ENCODE results near the gene BBS9.
"Not testable (repeated sequence)": the region's sequence is repeated elsewhere in the genome, so short reads cannot be mapped to it uniquely, and the experiment has no call there.

The BBS9 gene

DNA sequence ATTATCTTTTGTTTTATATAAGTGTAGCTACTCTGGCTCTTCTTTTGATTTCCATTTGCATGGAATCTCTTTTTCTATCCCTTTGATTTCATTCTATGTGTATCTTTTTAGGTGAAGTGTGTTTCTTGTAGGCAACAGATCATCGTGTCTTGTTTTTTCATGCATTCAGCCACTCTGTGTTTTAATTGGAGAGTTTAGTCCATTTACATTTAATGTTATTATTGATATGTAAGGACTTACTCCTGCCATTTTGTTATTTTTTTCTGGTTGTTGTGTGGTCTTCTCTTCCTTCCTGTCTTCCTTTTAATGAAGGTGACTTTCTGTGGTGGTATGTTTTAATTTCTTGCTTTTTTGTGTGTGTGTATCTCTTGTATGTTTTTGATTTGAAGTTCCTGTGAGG lies 81.6 kb downstream of the BBS9 start:
- Histone ChIP-seq H2AFZ (ENCODE audit: low read depth, low read length) (no peak overlapping the region), H4K20me1 (ENCODE audit: insufficient read depth, low read length) (no peaks in the 10 kb centered on the region), H3K4me3 (ENCODE audit: low read length) (no peak overlapping the region), H3K4me1 (ENCODE audit: low read length) (no peaks in the 10 kb centered on the region), H3K27ac (ENCODE audit: low read length) (no peak overlapping the region), H3K79me2 (ENCODE audit: low read length) (no peaks in the 10 kb centered on the region), H3K9ac (ENCODE audit: low read length) (no peak overlapping the region), H3K4me2 (ENCODE audit: low read length) (no peak overlapping the region), H3K27me3 (ENCODE audit: low read depth, low read length) (no peaks in the 10 kb centered on the region), H3K9me3 (ENCODE audit: insufficient read depth, low read length) (no peaks in the 10 kb centered on the region), H3K36me3 (replicated peaks; ENCODE audit: low read depth, low read length) (no peaks in the 10 kb centered on the region)
- TF ChIP-seq EZH2phosphoT487 (IDR thresholded peaks at IDR 0.05; ENCODE audit: low read depth): no peak
- TF ChIP-seq, protein P1, sequence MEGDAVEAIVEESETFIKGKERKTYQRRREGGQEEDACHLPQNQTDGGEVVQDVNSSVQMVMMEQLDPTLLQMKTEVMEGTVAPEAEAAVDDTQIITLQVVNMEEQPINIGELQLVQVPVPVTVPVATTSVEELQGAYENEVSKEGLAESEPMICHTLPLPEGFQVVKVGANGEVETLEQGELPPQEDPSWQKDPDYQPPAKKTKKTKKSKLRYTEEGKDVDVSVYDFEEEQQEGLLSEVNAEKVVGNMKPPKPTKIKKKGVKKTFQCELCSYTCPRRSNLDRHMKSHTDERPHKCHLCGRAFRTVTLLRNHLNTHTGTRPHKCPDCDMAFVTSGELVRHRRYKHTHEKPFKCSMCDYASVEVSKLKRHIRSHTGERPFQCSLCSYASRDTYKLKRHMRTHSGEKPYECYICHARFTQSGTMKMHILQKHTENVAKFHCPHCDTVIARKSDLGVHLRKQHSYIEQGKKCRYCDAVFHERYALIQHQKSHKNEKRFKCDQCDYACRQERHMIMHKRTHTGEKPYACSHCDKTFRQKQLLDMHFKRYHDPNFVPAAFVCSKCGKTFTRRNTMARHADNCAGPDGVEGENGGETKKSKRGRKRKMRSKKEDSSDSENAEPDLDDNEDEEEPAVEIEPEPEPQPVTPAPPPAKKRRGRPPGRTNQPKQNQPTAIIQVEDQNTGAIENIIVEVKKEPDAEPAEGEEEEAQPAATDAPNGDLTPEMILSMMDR (IDR thresholded peaks at IDR 0.05; ENCODE audit: low read depth, low read length): no peak

DNA sequence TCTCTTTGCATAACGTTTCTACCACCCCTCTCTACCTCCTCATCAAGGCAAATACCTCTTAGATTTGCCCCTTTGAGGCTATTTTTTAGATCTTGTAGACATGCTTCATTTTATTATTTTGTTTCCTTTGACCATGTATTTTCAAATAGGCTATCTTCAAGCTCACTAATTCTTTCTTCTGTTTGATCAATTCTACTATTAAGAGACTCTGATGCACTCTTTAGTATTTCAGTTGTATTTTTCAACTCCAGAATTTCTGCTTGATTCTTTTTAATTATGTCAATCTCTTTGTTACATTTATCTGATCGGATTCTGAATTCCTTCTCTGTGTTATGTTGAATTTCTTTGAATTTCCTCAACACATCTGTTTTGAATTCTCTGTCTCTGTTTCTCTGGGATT lies 82.8 kb downstream of the BBS9 start:
- Histone ChIP-seq H2AFZ (ENCODE audit: low read depth, low read length) (no peak overlapping the region), H3K27me3 (ENCODE audit: low read depth, low read length) (no peaks in the 10 kb centered on the region), H3K4me3 (ENCODE audit: low read length) (no peak overlapping the region), H4K20me1 (ENCODE audit: insufficient read depth, low read length) (no peaks in the 10 kb centered on the region), H3K4me2 (ENCODE audit: low read length) (no peak overlapping the region), H3K4me1 (ENCODE audit: low read length) (no peaks in the 10 kb centered on the region), H3K9ac (ENCODE audit: low read length) (no peak overlapping the region), H3K27ac (ENCODE audit: low read length) (no peak overlapping the region), H3K9me3 (ENCODE audit: insufficient read depth, low read length) (no peaks in the 10 kb centered on the region), H3K36me3 (replicated peaks; ENCODE audit: low read depth, low read length) (no peaks in the 10 kb centered on the region), H3K79me2 (ENCODE audit: low read length) (no peaks in the 10 kb centered on the region)
- TF ChIP-seq, protein P1 (IDR thresholded peaks at IDR 0.05; ENCODE audit: low read depth, low read length): no peak
- TF ChIP-seq EZH2phosphoT487 (IDR thresholded peaks at IDR 0.05; ENCODE audit: low read depth): no peak

DNA sequence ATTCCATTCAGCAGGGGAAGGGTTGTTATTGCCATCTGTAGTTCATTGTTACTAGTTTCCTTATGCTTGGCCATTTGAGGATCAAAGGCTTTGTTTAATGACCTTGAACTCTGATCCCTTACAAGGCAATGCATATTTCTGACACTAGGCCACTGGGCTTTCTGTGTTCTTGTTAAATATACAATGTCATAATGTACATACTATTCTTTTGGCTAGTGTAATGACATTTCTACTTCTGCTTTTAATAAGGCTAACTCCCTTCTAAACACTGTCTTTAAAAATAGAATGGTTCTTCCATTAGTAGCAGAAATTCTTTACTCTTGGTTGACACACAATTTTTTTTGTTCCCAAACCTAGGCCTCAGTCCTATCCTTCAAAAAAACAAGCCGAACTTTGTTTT lies 86.6 kb downstream of the BBS9 start:
- Histone ChIP-seq H3K27ac (ENCODE audit: low read length) (no peak overlapping the region), H4K20me1 (ENCODE audit: insufficient read depth, low read length) (no peaks in the 10 kb centered on the region), H3K4me1 (ENCODE audit: low read length) (no peaks in the 10 kb centered on the region), H3K36me3 (replicated peaks; ENCODE audit: low read depth, low read length) (no peaks in the 10 kb centered on the region), H2AFZ (ENCODE audit: low read depth, low read length) (no peak overlapping the region), H3K79me2 (ENCODE audit: low read length) (no peaks in the 10 kb centered on the region), H3K27me3 (ENCODE audit: low read depth, low read length) (no peaks in the 10 kb centered on the region), H3K9ac (ENCODE audit: low read length) (no peak overlapping the region), H3K9me3 (ENCODE audit: insufficient read depth, low read length) (no peaks in the 10 kb centered on the region), H3K4me3 (ENCODE audit: low read length) (no peak overlapping the region), H3K4me2 (ENCODE audit: low read length) (no peak overlapping the region)
- TF ChIP-seq, protein P1 (IDR thresholded peaks at IDR 0.05; ENCODE audit: low read depth, low read length): no peak
- TF ChIP-seq EZH2phosphoT487 (IDR thresholded peaks at IDR 0.05; ENCODE audit: low read depth): no peak

DNA sequence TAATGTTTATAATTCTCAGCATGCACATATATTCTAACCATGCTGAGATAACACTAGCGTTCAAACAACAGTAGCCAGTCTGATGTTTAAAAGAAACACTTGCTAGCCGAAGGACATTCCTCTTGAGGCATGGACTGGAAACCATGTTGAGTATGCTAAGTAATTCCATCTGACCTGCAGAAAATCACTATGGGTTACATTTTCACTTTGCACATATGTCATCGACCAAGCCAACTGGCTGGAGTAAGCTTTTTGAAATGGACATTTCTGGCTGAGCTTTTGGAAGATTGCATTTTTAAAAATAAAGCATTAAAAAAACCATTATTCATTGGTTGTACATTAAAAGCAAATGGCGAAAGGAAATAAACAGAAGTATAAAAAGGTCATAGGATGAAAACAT lies 88.2 kb downstream of the BBS9 start:
- no peak for TF ChIP-seq EZH2phosphoT487 (IDR thresholded peaks at IDR 0.05; ENCODE audit: low read depth)
- TF ChIP-seq, protein P1 (IDR thresholded peaks at IDR 0.05; ENCODE audit: low read depth, low read length): no peak
- Histone ChIP-seq H3K27me3 (ENCODE audit: low read depth, low read length) (no peaks in the 10 kb centered on the region), H3K79me2 (ENCODE audit: low read length) (no peaks in the 10 kb centered on the region), H3K4me1 (ENCODE audit: low read length) (no peaks in the 10 kb centered on the region), H2AFZ (ENCODE audit: low read depth, low read length) (no peak overlapping the region), H3K9ac (ENCODE audit: low read length) (no peak overlapping the region), H3K4me3 (ENCODE audit: low read length) (no peak overlapping the region), H3K9me3 (ENCODE audit: insufficient read depth, low read length) (no peaks in the 10 kb centered on the region), H3K4me2 (ENCODE audit: low read length) (no peak overlapping the region), H3K36me3 (replicated peaks; ENCODE audit: low read depth, low read length) (no peaks in the 10 kb centered on the region), H3K27ac (ENCODE audit: low read length) (no peak overlapping the region), H4K20me1 (ENCODE audit: insufficient read depth, low read length) (no peaks in the 10 kb centered on the region)

DNA sequence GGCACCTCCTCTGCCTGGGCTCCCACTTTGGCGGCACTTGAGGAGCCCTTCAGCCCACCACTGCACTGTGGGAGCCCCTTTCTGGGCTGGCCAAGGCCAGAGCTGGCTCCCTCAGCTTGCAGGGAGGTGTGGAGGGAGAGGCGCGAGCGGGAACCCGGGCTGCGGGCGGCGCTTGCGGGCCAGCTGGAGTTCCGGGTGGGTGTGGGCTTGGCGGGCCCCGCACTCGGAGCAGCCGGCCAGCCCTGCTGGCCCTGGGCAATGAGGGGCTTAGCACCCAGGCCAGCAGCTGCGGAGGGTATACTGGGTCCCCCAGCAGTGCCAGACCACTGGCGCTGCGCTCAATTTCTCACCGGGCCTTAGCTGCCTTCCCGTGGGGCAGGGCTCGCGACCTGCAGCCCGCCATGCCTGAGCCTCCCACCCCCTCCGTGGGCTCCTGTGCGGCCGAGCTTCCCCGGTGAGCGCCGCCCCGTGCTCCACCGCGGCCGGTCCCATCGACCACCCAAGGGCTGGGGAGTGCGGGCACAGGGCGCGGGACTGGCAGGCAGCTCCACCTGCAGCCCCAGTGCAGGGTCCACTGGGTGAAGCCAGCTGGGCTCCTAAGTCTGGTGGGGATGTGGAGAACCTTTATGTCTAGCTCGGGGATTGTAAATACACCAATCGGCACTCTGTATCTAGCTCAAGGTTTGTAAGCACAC lies 89.6 kb downstream of the BBS9 start:
- H4K20me1 ChIP-seq (ENCODE audit: insufficient read depth, low read length); H3K9ac ChIP-seq (ENCODE audit: low read length); H3K27ac ChIP-seq (ENCODE audit: low read length); H3K79me2 ChIP-seq (ENCODE audit: low read length); H3K9me3 ChIP-seq (ENCODE audit: insufficient read depth, low read length); H3K4me3 ChIP-seq (ENCODE audit: low read length); H3K36me3 ChIP-seq (replicated peaks; ENCODE audit: low read depth, low read length); H3K4me2 ChIP-seq (ENCODE audit: low read length); H3K4me1 ChIP-seq (ENCODE audit: low read length); H3K27me3 ChIP-seq (ENCODE audit: low read depth, low read length); H2AFZ ChIP-seq (ENCODE audit: low read depth, low read length): not testable (repeated sequence)

All from OCI-LY3 (cell line).